Measurements from ENCODE around the gene JAKMIP3.

GRCh38 chr10:132076578-132077081, 10.9 kb downstream of the JAKMIP3 start:
- TF ChIP-seq POLR2A (IDR thresholded peaks at IDR 0.05): no peak
- TF ChIP-seq, protein P1, sequence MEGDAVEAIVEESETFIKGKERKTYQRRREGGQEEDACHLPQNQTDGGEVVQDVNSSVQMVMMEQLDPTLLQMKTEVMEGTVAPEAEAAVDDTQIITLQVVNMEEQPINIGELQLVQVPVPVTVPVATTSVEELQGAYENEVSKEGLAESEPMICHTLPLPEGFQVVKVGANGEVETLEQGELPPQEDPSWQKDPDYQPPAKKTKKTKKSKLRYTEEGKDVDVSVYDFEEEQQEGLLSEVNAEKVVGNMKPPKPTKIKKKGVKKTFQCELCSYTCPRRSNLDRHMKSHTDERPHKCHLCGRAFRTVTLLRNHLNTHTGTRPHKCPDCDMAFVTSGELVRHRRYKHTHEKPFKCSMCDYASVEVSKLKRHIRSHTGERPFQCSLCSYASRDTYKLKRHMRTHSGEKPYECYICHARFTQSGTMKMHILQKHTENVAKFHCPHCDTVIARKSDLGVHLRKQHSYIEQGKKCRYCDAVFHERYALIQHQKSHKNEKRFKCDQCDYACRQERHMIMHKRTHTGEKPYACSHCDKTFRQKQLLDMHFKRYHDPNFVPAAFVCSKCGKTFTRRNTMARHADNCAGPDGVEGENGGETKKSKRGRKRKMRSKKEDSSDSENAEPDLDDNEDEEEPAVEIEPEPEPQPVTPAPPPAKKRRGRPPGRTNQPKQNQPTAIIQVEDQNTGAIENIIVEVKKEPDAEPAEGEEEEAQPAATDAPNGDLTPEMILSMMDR (IDR thresholded peaks at IDR 0.05): no peak

All from uterus (tissue), 2 donors.